Neutrophil (primary cell): ENCODE data around the gene GPHB5.
"Not testable (repeated sequence)": the region's sequence is repeated elsewhere in the genome, so short reads cannot be mapped to it uniquely, and the experiment has no call there.

Experiments
- H3K27ac ChIP-seq: fragments of 200-600 bp; sonication (generic); 2 replicates; pipeline ENCODE4 v1.5.1; 2016; ENCODE audit warnings: mild to moderate bottlenecking, moderate library complexity
- H3K27me3 ChIP-seq: fragments of 200-600 bp; sonication (generic); 2 replicates; pipeline ENCODE4 v1.6.0; 2016; ENCODE audit warnings: mild to moderate bottlenecking
- H3K36me3 ChIP-seq: fragments of 200-600 bp; sonication (generic); 2 replicates; pipeline ENCODE4 v1.5.1; 2017
- H3K4me1 ChIP-seq, 2 experiments: fragments of 200-600 bp in 1 of 2; sonication (generic) in 1 of 2; 1 replicate in 1 of 2; 2 replicates in 1 of 2; pipeline versions ENCODE4 v1.5.1 to v1.6.1; 2013 to 2016; ENCODE audit warnings: low read depth in 1 of 2, low read length in 1 of 2, mild to moderate bottlenecking in 1 of 2, moderate library complexity in 1 of 2; ENCODE audit not compliant: control insufficient read depth in 1 of 2, insufficient read depth in 1 of 2
- H3K4me3 ChIP-seq, 2 experiments: fragments of 200-600 bp in 1 of 2; sonication (generic) in 1 of 2; 1 replicate in 1 of 2; 2 replicates in 1 of 2; pipeline ENCODE4 v1.5.1; 2013 to 2016; ENCODE audit warnings: low read depth in 1 of 2, low read length in 1 of 2, mild to moderate bottlenecking in 1 of 2, moderate library complexity in 1 of 2
- H3K9me3 ChIP-seq: fragments of 200-600 bp; sonication (generic); 2 replicates; pipeline ENCODE4 v1.5.1; 2016
- CTCF ChIP-seq: fragments of 200-600 bp; sonication (generic); IDR thresholded peaks from 2 replicates; pipeline ENCODE4 v1.5.1; 2016; ENCODE audit warnings: antibody characterized with exemption

The GPHB5 gene

GRCh38 chr14:63326840-63327239 lies 8.1 kb upstream of the GPHB5 start:
- Histone ChIP-seq H3K4me1 (no peaks in the 10 kb centered on the region), H3K9me3 (no peaks in the 10 kb centered on the region), H3K27me3 (no peaks in the 10 kb centered on the region), H3K36me3 (no peaks in the 10 kb centered on the region), H3K4me3 (no peak overlapping the region), H3K27ac (no peak overlapping the region)
- TF ChIP-seq CTCF = no peak

- Histone ChIP-seq H3K4me1 (no peaks in the 10 kb centered on the region), H3K27ac (no peak overlapping the region), H3K9me3 (no peaks in the 10 kb centered on the region), H3K4me3 (no peak overlapping the region), H3K27me3 (no peaks in the 10 kb centered on the region), H3K36me3 (no peaks in the 10 kb centered on the region)
- TF ChIP-seq CTCF = no peak
Observed at GRCh38 chr14:63322897-63323573, 4.3 kb upstream of the GPHB5 start.

GRCh38 chr14:63322472-63322871 lies 3.7 kb upstream of the GPHB5 start:
- Histone ChIP-seq H3K9me3 (no peaks in the 10 kb centered on the region), H3K27me3 (no peaks in the 10 kb centered on the region), H3K36me3 (no peaks in the 10 kb centered on the region), H3K27ac (no peak overlapping the region), H3K4me3 (no peak overlapping the region), H3K4me1 (no peaks in the 10 kb centered on the region)
- TF ChIP-seq CTCF = no peak

- H3K27ac ChIP-seq = no peak overlapping the region
- H3K9me3 ChIP-seq = no peaks in the 10 kb centered on the region
- H3K27me3 ChIP-seq = peaks cover 11% of the 10 kb centered on the region
- no peak overlapping the region for H3K4me3 ChIP-seq
- H3K4me1 ChIP-seq = no peaks in the 10 kb centered on the region
- H3K36me3 ChIP-seq = no peaks in the 10 kb centered on the region
- TF ChIP-seq CTCF = no peak
Observed at GRCh38 chr14:63308723-63309317, 9.9 kb downstream of the GPHB5 start.

- not testable (repeated sequence) for H3K27ac ChIP-seq, H3K27me3 ChIP-seq, H3K36me3 ChIP-seq, H3K4me1 ChIP-seq, H3K9me3 ChIP-seq, H3K4me3 ChIP-seq
Observed at GRCh38 chr14:63304429-63304828, 14.3 kb downstream of the GPHB5 start.

- no peaks in the 10 kb centered on the region for H3K9me3 ChIP-seq
- no peaks in the 10 kb centered on the region for H3K27me3 ChIP-seq
- TF ChIP-seq CTCF = no peak
- no peaks in the 10 kb centered on the region for H3K4me1 ChIP-seq
- H3K4me3 ChIP-seq = no peak overlapping the region
- H3K36me3 ChIP-seq = no peaks in the 10 kb centered on the region
- no peak overlapping the region for H3K27ac ChIP-seq
Observed at GRCh38 chr14:63301891-63302534, 16.7 kb downstream of the GPHB5 start.
